Right hindlimb (tissue), 1 donor: ENCODE data around the gene KCNQ4.

ENCODE experiments used
- DNase-seq: peaks from one replicate; pipeline ENCODE4 v3.0.0-alpha.2; 2018

The KCNQ4 gene

GRCh38 chr1:40797668-40798010 is 14.1 kb downstream of the KCNQ4 start:
- DNase-seq, result no peak

- peak; percentile 49 for DNase-seq
Measured at GRCh38 chr1:40798366-40799281, 15.0 kb downstream of the KCNQ4 start.

- DNase-seq, result peak; percentile 75
Measured at GRCh38 chr1:40799351-40799867, 15.8 kb downstream of the KCNQ4 start.

- no peak for DNase-seq
Measured at GRCh38 chr1:40801742-40802077, 18.1 kb downstream of the KCNQ4 start.

- peak; percentile 88 for DNase-seq
Measured at GRCh38 chr1:40802078-40802741, 18.6 kb downstream of the KCNQ4 start.

- no peak for DNase-seq
Measured at GRCh38 chr1:40802742-40803113, 19.1 kb downstream of the KCNQ4 start.

GRCh38 chr1:40803447-40803846 is 19.9 kb downstream of the KCNQ4 start:
- no peak for DNase-seq

GRCh38 chr1:40803902-40804301 is 20.3 kb downstream of the KCNQ4 start:
- no peak for DNase-seq

- DNase-seq, result no peak
Measured at GRCh38 chr1:40806240-40806639, 22.7 kb downstream of the KCNQ4 start.

GRCh38 chr1:40806731-40807695 is 23.4 kb downstream of the KCNQ4 start:
- peak; percentile 78 for DNase-seq

GRCh38 chr1:40808002-40808401 is 24.4 kb downstream of the KCNQ4 start:
- DNase-seq, result no peak

GRCh38 chr1:40808444-40808843 is 24.9 kb downstream of the KCNQ4 start:
- no peak for DNase-seq

- no peak for DNase-seq
Measured at GRCh38 chr1:40808909-40809308, 25.3 kb downstream of the KCNQ4 start.

GRCh38 chr1:40810927-40811326 is 27.3 kb downstream of the KCNQ4 start:
- DNase-seq, result no peak

GRCh38 chr1:40815420-40815819 is 31.8 kb downstream of the KCNQ4 start:
- DNase-seq, result no peak

GRCh38 chr1:40817791-40818263 is 34.2 kb downstream of the KCNQ4 start:
- DNase-seq, result no peak

- peak; percentile 67 for DNase-seq
Measured at GRCh38 chr1:40818264-40818961, 34.8 kb downstream of the KCNQ4 start.

GRCh38 chr1:40819101-40819500 is 35.5 kb downstream of the KCNQ4 start:
- DNase-seq, result no peak

GRCh38 chr1:40820251-40820797 is 36.7 kb downstream of the KCNQ4 start:
- DNase-seq, result no peak

GRCh38 chr1:40820911-40821693 is 37.5 kb downstream of the KCNQ4 start:
- DNase-seq, result no peak

GRCh38 chr1:40822890-40823289 is 39.3 kb downstream of the KCNQ4 start:
- no peak for DNase-seq
